K562 (cell line): ENCODE measurements around the gene CRK. TPM values are rescaled to one million over a fixed set of nuclear protein-coding genes. Genes with fewer than 3 reads are reported as not detected.

Experiments used
- DACH1 ChIP-seq: fragments of 450-650 bp; IDR thresholded peaks from 2 replicates; pipeline ENCODE4 v1.6.1; 2018; ENCODE audit not compliant: partially characterized antibody
- HDAC1 ChIP-seq, 2 experiments: fragments of 450-650 bp; IDR thresholded peaks; 2 replicates each; pipeline ENCODE4 v1.6.1; 2016 to 2017; ENCODE audit warnings: inconsistent platforms in 1 of 2, mild to moderate bottlenecking in 1 of 2, moderate library complexity in 1 of 2
- HNRNPH1 ChIP-seq: fragments of 200-400 bp; formaldehyde crosslinking; optimal IDR thresholded peaks from 2 replicates; pipeline ENCODE3; 2017; ENCODE audit warnings: low read depth, mild to moderate bottlenecking, low read length, moderate library complexity
- KLF16 ChIP-seq: IDR thresholded peaks from 2 replicates; pipeline ENCODE4 v1.6.1; 2016; ENCODE audit warnings: antibody characterized with exemption
- MYBL2 ChIP-seq, 2 experiments: fragments of 450-650 bp in 1 of 2; sonication (generic) in 1 of 2; formaldehyde crosslinking in 1 of 2; IDR thresholded peaks; 2 replicates each; pipeline versions ENCODE4 v1.6.1 to v1.8.1; 2017 to 2022; ENCODE audit warnings: borderline replicate concordance in 1 of 2, inconsistent platforms in 1 of 2, low read depth in 1 of 2, mild to moderate bottlenecking in 1 of 2, missing genetic modification reagents in 1 of 2, moderate library complexity in 1 of 2
- NCOR1 ChIP-seq: fragments of 450-650 bp; IDR thresholded peaks from 2 replicates; pipeline ENCODE4 v1.6.1; 2016; ENCODE audit warnings: mild to moderate bottlenecking, moderate library complexity
- RBM25 ChIP-seq: fragments of 200-400 bp; formaldehyde crosslinking; IDR thresholded peaks from 2 replicates; pipeline ENCODE4 v1.6.1; 2018; ENCODE audit warnings: low read length, low read depth, moderate library complexity; ENCODE audit not compliant: severe bottlenecking
- SMARCA4 ChIP-seq: fragments of 450-650 bp; IDR thresholded peaks from 2 replicates; pipeline ENCODE4 v1.6.1; 2016
- SMARCB1 ChIP-seq: IDR thresholded peaks from 2 replicates; pipeline ENCODE4 v1.6.1; 2011; ENCODE audit warnings: improper control_type of control experiment, low read depth; ENCODE audit not compliant: insufficient read length
- TAF15 ChIP-seq: fragments of 200-400 bp; formaldehyde crosslinking; IDR thresholded peaks from 2 replicates; pipeline ENCODE4 v1.6.1; 2017; ENCODE audit warnings: mild to moderate bottlenecking, low read depth, low read length, moderate library complexity
- ZNF444 ChIP-seq: fragments of 250-450 bp; sonication (Bioruptor Pico); IDR thresholded peaks from 2 replicates; pipeline ENCODE4 v1.4.0; 2020; ENCODE audit warnings: mild to moderate bottlenecking, moderate library complexity
- ZNF79 ChIP-seq: fragments of 250-450 bp; sonication (Bioruptor Pico); IDR thresholded peaks from 2 replicates; pipeline ENCODE4 v1.4.0; 2020; ENCODE audit warnings: low read depth, mild to moderate bottlenecking, moderate library complexity
- polyA plus RNA-seq, 8 experiments: library from polyadenylated mRNA; depleted of rRNA in 4 of 8; stranded (reverse) in 5 of 8; unstranded in 3 of 8; fragments of >200 nt; fragmentation: Nextera tagmentation in 2 of 8; fragmentation: Illumina TruSeq in 1 of 8; extraction: Ambion mirVana in 2 of 8; extraction: Trizol in 1 of 8; gene quantifications; 2 replicates each; pipeline versions ENCODE4 v1.2.1 to v1.2.3, GENCODE V29; 2011 to 2014; ENCODE audit warnings: inconsistent platforms in 1 of 8, missing spikeins in 1 of 8
- total RNA-seq, 7 experiments: library from RNA; depleted of rRNA in 6 of 7; stranded (reverse); fragments of >200 nt in 6 of 7; fragmentation: Illumina TruSeq in 2 of 7; extraction: Trizol in 2 of 7; gene quantifications; 2 replicates each; pipeline versions ENCODE4 v1.2.1 to v1.2.3, GENCODE V29; 2011 to 2021; ENCODE audit warnings: low replicate concordance in 1 of 7
- TF ChIP-seq, protein P1 (sequence below): fragments of 450-650 bp; IDR thresholded peaks from 2 replicates; pipeline ENCODE4 v1.6.1; 2016; ENCODE audit warnings: borderline replicate concordance
- TF ChIP-seq, protein P2 (sequence below): IDR thresholded peaks from 2 replicates; pipeline ENCODE4 v1.6.1; 2011; ENCODE audit warnings: borderline replicate concordance, low read depth, mild to moderate bottlenecking, moderate library complexity, low read length; ENCODE audit not compliant: insufficient read depth, poor library complexity, severe bottlenecking
- TF ChIP-seq, protein P3 (sequence below): fragments of 450-650 bp; IDR thresholded peaks from 2 replicates; pipeline ENCODE4 v1.6.1; 2014; ENCODE audit warnings: low read depth, mild to moderate bottlenecking, moderate library complexity, borderline replicate concordance
- TF ChIP-seq, protein P4 (sequence below): fragments of 450-650 bp; IDR thresholded peaks from 2 replicates; pipeline ENCODE4 v1.6.1; 2018; ENCODE audit not compliant: partially characterized antibody

Gene CRK
- total and polyA plus RNA-seq, 9 of the 15 experiments (the other 6 are each of a cell fraction or from before 2014, with no cell fraction given): 13.1 to 40.2 (median 26.1) TPM

DNA sequence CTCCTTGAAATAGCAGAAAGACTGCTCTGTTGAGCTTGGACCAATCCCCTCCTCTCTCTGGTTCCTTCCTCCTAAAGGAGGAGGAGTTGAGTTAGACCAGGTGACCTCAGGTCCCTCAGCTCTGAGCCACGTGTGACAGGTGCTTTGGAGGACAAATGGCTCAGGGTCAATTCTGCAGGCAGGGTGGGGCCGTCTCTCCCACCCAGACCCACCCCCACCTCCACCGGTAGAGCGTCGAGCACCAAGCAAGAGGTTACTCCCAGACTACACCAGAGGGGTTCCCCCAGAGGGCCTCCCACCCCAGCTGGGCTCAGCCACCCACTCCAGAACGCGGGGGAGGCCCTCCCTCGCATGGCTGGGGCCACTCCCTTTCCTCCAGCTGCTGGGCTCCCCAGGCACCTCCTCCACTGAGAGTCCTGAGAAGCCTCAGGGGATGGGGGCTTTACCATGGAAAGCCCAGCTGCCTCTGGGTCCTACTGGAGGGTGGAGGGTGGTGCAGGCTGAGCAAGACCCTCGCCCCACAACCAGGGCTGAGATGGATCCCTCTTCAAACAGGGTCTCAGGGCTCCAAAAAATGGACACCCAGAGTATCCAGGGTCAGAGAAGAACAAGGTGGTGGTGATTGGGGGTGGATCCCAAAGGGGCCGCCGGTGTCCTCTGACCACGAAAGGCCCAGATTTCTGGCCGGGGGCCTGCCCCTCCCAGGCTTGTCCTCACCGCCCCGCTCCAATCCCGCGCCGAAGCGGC is 28.8 kb upstream of the CRK start (continued):
- TF ChIP-seq, protein P1, sequence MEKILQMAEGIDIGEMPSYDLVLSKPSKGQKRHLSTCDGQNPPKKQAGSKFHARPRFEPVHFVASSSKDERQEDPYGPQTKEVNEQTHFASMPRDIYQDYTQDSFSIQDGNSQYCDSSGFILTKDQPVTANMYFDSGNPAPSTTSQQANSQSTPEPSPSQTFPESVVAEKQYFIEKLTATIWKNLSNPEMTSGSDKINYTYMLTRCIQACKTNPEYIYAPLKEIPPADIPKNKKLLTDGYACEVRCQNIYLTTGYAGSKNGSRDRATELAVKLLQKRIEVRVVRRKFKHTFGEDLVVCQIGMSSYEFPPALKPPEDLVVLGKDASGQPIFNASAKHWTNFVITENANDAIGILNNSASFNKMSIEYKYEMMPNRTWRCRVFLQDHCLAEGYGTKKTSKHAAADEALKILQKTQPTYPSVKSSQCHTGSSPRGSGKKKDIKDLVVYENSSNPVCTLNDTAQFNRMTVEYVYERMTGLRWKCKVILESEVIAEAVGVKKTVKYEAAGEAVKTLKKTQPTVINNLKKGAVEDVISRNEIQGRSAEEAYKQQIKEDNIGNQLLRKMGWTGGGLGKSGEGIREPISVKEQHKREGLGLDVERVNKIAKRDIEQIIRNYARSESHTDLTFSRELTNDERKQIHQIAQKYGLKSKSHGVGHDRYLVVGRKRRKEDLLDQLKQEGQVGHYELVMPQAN: peak; percentile 45; the same call in 1 of the 2 replicates
- peak; percentile 27 for TF ChIP-seq NCOR1
- no peak for TF ChIP-seq ZNF79
- no peak for TF ChIP-seq HNRNPH1
- TF ChIP-seq KLF16: peak; percentile 88
- TF ChIP-seq, protein P2, sequence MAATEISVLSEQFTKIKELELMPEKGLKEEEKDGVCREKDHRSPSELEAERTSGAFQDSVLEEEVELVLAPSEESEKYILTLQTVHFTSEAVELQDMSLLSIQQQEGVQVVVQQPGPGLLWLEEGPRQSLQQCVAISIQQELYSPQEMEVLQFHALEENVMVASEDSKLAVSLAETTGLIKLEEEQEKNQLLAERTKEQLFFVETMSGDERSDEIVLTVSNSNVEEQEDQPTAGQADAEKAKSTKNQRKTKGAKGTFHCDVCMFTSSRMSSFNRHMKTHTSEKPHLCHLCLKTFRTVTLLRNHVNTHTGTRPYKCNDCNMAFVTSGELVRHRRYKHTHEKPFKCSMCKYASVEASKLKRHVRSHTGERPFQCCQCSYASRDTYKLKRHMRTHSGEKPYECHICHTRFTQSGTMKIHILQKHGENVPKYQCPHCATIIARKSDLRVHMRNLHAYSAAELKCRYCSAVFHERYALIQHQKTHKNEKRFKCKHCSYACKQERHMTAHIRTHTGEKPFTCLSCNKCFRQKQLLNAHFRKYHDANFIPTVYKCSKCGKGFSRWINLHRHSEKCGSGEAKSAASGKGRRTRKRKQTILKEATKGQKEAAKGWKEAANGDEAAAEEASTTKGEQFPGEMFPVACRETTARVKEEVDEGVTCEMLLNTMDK: peak; percentile 8
- peak; percentile 80 for TF ChIP-seq DACH1
- TF ChIP-seq TAF15: no peak
- TF ChIP-seq SMARCA4: no peak
- TF ChIP-seq SMARCB1: no peak
- no peak for TF ChIP-seq RBM25
- no peak for TF ChIP-seq MYBL2 (IDR thresholded peaks at IDR 0.05; ENCODE audit: low read depth)
- no peak for TF ChIP-seq MYBL2 (CRISPR knock-in tag; IDR thresholded peaks at IDR 0.05; ENCODE audit: borderline replicate concordance)
- TF ChIP-seq, protein P3, sequence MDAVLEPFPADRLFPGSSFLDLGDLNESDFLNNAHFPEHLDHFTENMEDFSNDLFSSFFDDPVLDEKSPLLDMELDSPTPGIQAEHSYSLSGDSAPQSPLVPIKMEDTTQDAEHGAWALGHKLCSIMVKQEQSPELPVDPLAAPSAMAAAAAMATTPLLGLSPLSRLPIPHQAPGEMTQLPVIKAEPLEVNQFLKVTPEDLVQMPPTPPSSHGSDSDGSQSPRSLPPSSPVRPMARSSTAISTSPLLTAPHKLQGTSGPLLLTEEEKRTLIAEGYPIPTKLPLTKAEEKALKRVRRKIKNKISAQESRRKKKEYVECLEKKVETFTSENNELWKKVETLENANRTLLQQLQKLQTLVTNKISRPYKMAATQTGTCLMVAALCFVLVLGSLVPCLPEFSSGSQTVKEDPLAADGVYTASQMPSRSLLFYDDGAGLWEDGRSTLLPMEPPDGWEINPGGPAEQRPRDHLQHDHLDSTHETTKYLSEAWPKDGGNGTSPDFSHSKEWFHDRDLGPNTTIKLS: no peak
- TF ChIP-seq ZNF444 (CRISPR knock-in tag): no peak
- TF ChIP-seq HDAC1 (IDR thresholded peaks at IDR 0.05): peak in 1 of 2 experiments; percentile 35; a peak in 1 of 4 replicates
- TF ChIP-seq, protein P4, sequence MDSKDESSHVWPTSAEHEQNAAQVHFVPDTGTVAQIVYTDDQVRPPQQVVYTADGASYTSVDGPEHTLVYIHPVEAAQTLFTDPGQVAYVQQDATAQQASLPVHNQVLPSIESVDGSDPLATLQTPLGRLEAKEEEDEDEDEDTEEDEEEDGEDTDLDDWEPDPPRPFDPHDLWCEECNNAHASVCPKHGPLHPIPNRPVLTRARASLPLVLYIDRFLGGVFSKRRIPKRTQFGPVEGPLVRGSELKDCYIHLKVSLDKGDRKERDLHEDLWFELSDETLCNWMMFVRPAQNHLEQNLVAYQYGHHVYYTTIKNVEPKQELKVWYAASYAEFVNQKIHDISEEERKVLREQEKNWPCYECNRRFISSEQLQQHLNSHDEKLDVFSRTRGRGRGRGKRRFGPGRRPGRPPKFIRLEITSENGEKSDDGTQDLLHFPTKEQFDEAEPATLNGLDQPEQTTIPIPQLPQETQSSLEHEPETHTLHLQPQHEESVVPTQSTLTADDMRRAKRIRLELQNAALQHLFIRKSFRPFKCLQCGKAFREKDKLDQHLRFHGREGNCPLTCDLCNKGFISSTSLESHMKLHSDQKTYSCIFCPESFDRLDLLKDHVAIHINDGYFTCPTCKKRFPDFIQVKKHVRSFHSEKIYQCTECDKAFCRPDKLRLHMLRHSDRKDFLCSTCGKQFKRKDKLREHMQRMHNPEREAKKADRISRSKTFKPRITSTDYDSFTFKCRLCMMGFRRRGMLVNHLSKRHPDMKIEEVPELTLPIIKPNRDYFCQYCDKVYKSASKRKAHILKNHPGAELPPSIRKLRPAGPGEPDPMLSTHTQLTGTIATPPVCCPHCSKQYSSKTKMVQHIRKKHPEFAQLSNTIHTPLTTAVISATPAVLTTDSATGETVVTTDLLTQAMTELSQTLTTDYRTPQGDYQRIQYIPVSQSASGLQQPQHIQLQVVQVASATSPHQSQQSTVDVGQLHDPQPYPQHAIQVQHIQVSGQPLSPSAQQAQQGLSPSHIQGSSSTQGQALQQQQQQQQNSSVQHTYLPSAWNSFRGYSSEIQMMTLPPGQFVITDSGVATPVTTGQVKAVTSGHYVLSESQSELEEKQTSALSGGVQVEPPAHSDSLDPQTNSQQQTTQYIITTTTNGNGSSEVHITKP: peak; percentile 78
